ENCODE measurements around the gene VAV3.

The VAV3 gene

DNA sequence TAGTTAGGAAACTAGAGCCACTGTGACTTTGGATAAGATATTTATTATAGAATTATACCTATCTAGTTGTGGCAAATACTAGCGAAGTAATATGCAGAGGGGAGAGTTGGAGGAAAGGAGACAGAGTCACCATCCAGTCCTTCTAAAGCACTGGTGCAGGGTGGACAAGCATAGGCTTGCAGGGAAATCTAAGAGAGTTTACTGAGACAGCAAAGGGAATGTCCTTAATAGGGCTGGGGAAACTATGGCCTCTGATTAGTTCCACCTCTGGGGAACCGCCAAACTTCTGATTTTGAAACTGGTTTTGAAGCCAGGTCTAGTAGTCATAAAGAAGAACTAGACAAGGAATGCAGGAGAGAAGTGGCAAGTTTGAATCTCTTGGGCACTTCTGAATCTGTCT lies 407.9 kb downstream of the VAV3 start:
- DNase-seq, result no peak

DNA sequence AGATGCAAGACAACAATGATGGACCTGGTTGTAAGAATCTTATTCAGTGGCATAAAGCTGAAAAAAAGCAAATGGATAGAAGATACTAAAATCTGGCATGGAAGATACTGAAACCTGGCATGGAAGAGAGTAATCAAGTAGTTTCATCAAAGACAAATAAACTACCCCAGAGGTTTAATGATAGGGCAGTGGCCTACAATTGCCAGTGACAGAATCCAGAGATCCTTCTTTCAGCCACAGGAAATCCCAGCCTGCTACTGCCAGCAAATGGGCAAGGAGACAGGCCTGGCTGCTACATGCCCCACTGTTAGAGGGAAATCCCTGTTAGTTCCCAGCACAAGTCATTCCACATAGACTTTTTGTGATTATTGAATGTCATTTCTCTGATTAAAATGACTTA lies 409.4 kb downstream of the VAV3 start:
- no peak for DNase-seq

DNA sequence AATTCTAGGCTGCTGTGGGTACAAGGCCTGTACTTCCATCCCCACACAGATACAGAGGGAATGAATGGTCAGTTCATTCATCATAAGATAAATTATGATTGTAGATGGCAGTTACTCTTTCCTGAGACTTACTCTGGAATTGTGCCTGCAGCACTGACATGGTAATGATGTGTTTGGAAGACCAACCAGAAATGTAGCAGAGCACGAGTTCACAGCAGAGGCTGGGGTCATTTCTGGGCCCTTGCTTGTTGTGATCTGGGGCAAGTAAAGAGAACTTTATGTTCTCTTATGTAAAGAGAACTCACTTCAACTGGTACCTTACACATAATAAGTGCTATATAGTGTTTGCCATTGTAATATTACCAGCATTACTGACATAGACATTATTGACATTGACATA lies 412.2 kb downstream of the VAV3 start:
- DNase-seq, result no peak

DNA sequence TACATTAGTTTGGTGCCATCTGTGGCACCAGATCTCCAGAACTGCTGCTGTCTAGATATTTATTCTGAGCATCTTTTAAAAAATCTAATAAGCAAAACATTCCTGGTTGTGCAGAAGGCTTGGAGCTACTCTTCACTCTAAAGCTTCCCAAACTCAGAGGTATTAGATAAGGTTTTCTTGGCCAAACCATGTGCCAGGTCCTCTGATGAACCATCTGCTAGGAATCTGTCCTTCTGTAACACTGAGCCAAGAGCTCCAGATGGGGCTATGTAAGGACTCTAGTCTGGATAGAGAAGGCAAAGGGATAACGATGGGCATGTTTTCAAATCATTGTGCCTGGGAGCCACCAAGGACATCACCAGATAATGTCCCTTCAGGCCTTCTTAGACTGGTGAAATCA lies 413.5 kb downstream of the VAV3 start:
- DNase-seq, result no peak

DNA sequence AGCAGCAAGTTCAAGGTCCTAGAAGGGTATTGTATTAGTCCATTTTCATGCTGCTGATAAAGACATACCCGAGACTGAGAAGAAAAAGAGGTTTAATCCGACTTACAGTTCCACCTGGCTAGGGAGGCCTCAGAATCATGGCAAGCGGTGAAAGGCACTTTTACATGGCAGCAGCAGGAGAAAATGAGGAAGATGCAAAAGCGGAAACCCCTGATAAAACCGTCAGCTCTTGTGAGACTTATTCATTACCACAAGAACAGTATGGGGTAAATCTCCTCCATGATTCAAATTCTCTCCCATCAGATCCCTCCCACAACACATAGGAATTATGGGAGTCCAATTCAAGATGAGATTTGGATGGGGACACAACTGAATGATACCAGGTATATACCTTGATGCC lies 414.6 kb downstream of the VAV3 start:
- DNase-seq, result no peak

DNA sequence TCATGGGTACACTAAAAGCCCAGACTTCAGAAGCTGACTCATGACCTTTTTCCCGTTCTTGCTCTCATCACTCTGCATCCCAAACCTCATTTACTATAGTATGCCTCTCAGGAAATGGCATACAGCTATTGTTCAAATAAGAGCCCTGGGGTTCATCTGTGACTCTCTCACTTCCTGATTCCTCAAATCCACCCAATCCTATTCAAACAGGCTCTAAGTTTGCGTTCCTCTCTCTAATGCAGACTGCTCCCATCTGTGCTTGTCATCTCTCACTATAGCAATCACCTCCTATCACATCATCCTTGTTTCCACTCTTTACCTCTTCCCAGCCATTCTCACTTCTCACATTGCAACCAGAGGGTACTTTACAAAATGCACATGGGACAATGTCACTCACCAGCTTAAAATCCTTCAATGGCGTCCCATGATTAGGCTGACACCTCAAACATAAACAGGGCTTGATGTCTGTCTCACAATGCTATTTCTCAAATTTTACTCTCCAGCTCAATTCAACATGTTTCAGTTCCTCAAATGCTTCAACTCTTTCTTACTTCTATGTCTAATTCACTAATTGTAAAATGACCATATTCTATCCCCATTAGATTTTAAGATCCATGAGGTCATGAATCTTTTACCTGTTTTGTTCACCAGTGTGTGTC lies 415.7 kb downstream of the VAV3 start:
- DNase-seq, result no peak

DNA sequence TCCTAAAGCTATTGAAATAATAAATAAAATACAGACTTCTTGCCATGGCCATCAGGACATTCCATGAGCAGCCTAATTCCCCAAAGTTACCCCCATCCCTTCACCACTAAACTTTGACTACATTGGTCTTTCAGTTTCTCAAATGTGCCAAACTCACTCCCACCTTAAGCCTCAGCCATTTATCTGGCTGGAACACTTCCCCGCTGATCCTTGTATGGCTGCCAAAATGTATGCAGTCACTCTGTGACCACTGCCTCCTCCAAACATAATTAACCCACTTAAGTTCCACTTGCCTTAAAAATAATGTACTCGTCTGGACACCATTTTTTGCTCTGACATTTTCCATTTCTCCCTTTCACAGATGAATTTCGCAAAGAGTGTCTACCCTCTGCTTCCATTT lies 416.7 kb downstream of the VAV3 start:
- no peak for DNase-seq

DNA sequence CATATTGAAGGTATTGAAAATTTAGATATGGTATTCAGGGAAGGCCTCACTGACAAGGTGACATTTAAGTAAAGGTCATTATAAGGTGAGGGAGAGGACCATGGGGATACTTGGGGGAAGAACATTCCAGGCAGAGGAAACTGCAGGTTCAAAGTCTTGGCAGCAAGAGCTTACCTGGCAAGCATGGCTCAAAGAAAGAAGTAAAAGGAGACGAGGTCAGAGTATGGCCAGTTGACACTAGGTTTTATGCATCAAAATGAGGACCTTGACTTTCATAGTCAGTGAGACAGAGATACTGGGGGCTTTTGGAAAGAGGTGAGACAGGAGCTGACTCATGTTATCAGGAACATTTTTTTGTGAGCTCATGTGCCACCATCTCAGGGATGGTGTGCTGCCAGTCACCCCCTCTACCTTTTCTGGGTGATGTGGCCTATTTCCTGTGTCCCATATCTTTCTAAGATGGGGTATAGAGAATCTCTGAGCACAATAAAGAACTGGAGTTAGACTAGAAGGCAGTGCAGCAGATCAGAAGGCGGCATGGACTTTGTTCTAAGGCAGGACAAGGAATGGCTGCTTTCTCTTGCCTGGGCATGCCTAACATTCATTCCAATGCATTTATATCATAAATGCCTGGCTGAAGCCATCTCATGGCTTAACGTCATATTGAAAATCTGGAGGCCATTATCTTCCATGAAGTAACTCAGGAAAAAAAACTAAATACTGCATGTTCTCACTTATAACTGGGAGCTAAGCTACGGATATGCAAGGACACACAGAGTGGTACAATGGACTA lies 417.4 kb downstream of the VAV3 start:
- DNase-seq, result no peak

DNA sequence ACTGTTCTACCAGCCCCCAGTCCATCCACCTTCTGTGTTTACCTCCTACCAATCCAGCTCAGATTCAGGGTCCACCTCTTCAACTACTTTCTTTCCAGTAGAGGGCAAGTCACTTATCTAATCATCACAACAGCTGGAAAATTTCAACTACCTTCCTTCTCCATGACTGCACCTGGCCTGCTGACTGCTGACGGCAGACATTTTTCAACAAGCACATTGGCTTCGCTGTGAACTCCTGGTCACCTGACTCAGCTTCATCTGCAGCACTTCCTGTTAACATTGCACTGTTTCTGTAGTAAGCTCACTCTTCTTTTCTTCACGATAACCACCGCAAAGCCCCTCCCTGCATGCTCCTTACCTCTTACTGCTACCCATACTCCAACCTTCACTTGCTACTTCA lies 418.4 kb downstream of the VAV3 start:
- no peak for DNase-seq

DNA sequence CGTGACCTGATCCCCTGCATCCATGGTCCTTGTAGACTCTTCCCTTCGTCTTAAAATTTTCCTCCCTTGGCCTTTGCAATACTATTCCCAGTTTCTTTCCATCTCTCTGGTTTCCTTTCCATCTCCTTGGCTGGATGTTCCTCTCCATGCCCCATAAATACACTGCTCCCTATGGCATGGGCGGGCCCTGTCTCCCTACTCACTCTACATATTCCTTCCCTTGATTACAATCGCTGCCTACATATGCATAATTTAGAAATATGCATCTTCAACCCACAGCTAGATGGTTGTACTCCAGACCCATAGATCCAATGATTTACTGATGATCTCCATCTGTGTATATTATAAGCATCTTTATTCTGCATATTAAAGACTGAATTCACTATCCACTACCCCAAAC lies 419.1 kb downstream of the VAV3 start:
- DNase-seq, result no peak

DNA sequence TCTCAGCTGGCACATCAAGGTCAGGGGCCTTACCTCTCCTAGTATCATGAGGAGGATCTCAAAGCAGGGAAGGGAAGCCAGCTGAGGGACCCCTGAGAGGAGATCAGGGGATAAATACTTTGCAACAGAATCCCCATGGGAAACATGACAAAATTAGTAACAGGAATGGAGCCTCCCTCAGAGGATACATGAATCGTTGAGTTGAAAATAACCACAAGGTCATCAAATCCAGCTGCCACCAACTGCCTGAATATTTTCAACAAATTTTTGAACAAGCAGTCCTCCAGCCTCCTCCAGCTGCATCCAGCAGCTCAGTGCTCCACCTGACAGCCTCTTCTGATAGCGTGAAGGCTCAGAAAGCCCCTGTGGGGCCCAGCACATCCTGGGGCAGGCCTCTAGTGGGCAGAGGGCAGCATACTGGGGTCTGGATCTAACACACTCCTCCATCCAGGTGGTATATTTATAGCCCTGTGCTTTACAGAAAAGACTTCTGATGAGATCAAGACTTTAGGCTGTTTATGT lies 419.9 kb downstream of the VAV3 start:
- DNase-seq, result no peak

DNA sequence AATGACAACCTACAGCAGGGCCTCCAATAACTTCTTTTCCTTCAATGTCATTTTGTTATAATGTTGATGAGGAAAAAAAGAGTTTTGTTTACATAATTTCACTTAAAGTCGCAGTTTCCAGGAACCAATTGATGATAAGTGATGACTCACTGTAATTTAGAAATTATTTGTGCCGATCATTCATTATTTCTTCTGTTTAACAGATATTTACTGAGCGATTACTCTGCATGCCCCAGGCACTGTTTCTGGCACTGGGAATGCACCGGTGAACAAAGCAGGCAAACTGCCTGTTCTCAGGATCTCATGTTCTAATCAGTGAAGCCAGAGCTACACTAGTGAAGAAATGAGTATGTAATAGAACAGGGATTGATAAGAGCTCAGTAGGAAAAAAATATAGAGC lies 420.7 kb downstream of the VAV3 start:
- DNase-seq, result no peak

DNA sequence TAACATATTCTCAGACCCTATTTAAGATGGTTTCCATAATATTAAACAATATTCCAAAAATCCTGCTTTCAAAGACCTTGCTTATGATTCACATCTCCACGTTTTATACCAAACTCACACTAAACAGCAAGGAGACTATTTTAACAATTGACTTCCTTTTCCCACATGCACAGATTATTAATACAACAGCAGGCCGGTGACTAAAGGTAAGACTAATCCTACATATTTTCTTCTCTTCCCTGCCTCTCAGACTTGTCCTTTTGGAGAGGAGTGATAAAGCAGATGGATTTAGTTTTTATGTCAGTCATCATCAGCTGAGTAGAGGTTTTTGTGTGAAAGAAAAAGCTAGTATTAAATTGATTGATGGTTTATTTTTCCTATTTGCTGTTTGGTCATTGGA lies 423.6 kb downstream of the VAV3 start:
- no peak for DNase-seq

DNA sequence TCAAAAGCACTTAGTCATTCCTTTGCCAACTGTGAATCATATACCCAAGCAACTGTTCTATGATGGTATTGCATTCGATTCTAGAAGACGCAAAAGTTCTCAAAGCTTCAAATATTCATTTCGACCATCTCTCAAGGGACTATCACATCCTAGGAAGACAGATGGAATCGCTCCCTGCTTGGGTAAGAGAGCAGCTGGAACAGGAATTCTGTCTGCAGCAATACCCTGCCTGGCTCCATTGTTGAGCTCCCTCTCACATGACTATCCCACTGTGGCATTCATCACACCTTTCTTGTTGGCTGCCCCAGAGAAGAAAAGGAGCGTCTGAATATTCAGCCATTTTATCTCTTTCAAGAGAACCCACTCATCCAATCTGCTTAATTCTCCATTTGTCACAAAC lies 426.5 kb downstream of the VAV3 start:
- no peak for DNase-seq

DNA sequence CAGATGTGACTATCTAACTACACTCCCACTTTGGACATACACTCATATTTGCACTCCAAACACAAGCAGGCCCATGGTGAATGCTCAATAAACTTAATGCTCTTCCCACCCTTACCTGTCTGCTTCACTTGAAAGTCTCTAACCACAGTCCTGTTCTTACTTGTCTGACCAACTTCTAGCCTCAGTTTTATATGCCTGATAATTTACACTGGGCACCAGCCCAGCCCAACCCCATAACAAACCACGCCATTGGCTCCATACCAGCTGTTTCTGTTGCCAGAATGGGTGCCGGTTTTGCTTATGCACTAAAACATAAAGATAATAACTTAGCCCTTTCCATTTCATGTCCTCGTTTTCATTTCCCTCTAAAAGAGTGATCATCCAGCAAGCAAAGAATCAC lies 428.7 kb downstream of the VAV3 start:
- DNase-seq, result no peak

DNA sequence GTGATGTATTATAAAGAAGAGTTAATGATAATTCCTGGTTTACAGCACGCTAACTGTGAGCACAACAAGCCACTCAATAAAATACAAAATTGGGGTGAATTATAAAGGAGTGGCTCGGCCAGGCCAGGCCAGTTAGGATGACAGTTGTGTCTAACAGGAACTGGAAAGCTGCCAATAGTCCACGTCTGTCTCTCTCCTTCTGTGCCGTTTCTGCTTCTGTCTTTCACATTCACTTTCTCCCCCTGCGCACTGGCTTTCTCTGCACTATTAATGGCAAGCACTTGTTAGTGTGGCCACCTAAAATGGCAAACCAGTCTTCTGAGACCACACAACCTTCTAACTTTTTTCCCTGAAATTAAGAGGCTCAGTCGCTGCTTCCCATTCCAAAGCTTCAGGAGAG lies 429.9 kb downstream of the VAV3 start:
- DNase-seq, result no peak

DNA sequence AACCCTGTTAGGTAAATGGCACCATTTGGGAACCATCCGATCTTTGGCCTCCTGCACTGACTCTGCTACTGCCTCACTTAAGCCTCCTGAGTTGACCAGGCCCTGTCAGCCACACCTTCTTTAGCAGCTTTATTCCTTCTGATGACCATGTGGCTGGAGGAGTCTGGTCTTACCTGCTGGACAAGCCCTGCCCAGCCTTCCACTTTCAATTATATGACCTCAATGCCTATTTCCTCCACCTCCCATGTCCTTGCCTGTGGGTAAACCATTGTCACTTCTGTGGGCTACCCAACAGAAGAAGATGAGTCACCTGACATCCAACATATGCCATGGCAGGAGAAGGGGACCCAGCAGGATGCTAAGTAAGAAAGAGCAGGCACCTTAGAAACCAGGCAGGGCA lies 430.3 kb downstream of the VAV3 start:
- DNase-seq, result no peak

DNA sequence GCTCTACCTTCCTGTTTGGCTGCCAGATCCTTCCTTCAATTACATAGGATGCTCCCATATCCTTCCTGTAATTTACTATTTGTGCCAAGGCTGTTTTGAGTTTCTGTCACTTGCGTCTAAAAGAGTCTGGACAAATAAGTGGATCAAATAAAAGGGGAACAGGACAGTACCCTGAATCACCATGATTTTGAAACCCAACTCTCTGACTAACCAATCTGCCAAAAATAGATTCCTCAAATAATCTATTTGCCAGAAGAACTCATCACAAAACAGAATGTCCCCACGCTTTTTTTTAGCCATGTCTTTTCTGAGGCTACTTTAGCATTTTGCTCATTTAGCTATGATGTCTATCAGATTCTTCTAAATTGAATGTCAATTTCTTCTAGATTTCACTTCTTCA lies 431.5 kb downstream of the VAV3 start:
- DNase-seq, result no peak

DNA sequence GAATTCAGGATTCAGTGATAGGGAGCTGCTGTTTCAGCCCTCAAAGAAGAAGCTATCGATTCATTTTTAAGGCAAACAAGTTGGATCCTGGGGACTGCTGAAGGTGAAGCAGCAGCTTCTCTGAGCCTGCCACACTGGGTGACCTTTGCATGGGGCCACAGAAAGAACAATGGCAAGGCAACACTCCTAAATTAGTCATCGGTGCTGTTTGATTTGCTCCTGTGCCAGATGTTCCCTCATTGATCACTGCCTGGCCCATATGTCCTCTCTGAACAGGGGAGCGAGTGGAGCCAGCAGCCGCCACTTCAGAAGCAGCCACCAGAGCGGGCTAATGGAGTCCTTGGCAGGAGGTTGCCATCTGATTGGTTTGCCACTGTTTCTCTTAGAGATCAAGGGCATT lies 432.7 kb downstream of the VAV3 start:
- DNase-seq, result no peak

DNA sequence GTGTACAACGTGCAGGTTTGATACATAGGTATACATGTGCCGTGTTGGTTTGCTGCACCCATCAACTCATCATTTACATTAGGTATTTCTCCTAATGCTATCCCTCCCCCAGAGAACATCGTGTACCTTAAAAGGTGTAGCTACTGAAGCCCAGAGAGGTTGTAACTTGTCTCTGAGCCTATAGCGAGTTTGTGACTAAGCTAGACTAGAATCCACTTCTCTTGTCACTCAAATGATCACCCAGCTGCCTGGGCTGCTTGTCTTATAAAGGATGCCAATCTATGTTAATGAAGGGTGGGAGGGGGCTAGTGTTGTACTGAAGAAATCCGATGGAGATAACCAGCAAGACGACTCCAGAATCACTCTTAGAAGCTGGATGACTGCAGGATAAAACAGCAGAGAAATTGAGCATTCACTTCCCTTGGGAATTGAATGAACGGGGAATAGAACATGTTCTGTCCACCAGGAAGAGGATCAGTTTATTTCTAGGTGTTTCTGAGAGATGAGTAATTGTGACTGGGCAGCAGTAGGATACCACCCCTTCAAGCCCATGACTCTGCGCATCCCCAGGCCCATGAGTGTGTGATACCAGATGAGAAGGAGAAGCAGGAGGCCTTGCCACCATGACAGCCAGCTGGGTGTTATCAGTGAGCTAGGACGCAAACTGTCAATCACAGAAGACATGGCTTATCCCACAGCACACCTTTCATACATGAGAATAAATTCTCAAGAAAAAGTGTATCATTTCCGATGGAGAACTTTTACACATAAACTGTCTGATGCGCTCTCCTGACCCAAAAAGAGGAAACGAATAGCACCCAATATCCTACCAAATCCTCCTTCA lies 433.7 kb downstream of the VAV3 start:
- DNase-seq, result no peak

DNA sequence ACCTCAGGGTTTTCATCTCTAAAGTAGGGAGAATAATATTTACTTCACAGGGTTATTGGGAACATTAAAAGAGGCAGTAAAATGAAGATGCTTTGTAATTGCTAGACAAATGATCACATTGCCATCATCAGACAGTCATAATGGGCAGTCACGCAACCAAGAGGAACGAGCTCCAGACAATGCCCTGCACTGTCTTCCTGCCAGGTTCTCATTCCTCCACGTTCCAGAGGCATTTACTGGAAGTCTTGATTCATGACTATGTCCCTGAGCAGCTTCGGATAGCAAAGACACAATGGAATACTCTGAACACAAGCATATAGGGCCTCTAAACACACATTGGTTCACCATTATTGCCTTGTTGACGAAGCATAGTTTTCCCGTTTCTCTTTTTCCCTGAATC lies 434.4 kb downstream of the VAV3 start:
- DNase-seq, result no peak

DNA sequence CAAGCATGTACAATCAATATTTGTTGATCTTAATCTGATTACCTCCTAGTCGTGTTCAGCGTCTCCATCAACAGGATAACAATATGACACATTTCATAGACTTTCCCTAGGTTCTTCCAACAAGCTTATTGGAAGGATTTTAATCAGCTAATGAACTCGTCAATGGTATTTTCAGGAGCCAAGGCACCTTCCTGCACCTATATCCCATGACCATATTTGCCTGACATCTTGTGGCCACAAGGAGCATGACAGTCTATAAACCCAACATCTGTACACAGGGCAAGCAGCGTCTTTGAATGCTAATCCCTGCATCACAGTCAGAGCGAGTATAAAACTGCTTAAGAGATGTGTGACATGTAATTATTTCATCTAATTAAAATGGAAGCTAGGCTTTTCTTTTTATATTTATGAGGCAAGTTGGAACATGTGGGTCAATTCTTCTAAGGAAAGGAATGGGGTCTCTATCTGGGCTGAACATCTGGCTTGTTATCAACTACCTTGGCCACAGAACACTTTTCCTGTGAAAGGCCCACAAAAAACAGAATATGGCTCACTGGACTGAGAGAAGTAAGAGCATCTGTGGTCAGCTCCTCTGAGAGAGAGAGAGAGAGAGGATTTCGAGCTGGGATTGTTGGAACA lies 435.4 kb downstream of the VAV3 start:
- peak in 1 of 2 experiments; percentile 48 for DNase-seq

DNA sequence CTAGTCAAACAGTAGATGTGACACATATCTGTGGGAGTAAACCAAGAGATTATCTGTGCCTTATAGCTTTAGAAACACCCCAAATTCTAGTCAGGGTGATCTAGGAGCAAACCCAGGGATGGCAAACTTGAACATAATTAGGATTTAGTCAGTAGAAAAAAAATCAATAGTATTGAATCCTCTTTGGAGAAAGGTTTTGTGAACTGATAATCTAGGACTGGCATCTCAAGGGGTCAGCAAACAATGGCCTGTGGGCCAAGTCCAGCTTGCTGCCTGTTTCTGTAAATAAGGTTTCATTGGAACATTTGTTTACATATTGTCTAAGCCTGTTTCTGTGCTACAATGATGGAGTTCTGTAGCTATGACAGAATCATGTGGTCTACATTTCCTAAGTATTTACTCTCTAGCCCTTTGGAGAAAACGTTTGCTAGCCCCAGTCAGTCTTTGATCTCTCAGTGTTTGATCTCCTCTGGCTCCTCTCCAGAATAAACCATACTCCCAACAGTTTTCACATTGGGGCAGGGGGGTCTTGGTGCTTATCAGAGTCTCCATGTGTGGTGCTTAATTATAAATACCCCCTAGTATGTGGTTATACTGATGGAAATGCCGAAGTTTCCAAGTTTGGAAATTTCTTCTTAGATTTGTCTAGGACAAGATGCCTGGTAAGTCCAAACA lies 438.3 kb downstream of the VAV3 start:
- no peak for DNase-seq

Measured in NCI-H1930 (cell line).